ENCODE measurements around the gene RAD21L1. TPM values are rescaled to one million over a fixed set of nuclear protein-coding genes. Genes with fewer than 3 reads are reported as not detected.

RAD21L1 gene
- total and polyA plus RNA-seq, 11 donors, result not detected

DNA sequence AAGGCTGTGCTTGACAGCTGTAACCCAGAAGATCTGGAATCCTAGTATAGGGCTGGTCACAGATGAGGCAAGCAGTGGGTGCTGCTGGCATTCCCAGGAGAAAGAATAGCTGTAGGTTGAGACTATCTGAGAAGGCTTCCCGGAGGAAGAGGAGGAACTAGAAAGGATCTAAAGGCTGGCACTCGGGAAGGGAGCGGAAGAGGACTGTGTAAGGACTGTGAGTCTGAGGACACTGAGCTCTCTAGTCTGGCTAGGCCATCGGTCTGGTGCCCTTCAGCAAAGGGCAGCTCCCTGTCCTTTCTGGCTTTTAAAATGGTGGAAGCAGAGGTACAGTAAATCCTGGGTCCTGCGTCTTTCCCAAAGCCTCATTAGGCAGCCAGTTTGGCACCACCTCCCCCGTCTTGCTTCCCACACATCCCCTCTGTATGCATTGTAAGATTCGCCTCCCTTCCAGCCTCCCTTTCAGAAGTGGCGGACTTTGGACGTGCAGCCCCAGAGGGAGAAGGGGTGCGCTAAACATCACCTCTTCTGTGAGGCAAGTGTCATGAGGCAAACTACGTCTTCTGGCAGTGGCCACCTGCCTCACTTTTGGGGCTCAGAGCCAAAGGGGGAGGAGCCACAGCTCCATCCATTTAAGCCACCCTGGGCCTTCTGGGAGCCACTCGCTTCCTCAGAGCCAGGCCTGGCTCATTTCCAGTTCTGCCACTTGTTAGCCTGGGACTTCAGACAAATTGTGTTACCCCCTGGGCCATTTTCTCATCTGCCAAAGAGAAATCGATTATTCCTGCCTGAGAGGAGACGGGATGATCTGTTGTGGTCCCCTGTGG is 48.9 kb downstream of the RAD21L1 start:
- DNase-seq, result no peak
- H3K27ac ChIP-seq, result no peak overlapping the region
- peaks cover 0 to 3% (median 0%) of the 10 kb centered on the region in 9 donors for H3K36me3 ChIP-seq
- no peaks in the 10 kb centered on the region for H3K9me3 ChIP-seq
- no peaks in the 10 kb centered on the region for H3K4me1 ChIP-seq
- no peak for TF ChIP-seq POLR2A (IDR thresholded peaks at IDR 0.05)
- TF ChIP-seq, protein P1, sequence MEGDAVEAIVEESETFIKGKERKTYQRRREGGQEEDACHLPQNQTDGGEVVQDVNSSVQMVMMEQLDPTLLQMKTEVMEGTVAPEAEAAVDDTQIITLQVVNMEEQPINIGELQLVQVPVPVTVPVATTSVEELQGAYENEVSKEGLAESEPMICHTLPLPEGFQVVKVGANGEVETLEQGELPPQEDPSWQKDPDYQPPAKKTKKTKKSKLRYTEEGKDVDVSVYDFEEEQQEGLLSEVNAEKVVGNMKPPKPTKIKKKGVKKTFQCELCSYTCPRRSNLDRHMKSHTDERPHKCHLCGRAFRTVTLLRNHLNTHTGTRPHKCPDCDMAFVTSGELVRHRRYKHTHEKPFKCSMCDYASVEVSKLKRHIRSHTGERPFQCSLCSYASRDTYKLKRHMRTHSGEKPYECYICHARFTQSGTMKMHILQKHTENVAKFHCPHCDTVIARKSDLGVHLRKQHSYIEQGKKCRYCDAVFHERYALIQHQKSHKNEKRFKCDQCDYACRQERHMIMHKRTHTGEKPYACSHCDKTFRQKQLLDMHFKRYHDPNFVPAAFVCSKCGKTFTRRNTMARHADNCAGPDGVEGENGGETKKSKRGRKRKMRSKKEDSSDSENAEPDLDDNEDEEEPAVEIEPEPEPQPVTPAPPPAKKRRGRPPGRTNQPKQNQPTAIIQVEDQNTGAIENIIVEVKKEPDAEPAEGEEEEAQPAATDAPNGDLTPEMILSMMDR (IDR thresholded peaks at IDR 0.05), result no peak
- intact Hi-C loops (cut with DNase I), result no loop called here
- 88 to 92% (median 89%) methylated on average over 14 of the region's 14 CpGs for WGBS, 4 donors
- peak in 3 of 4 donors; percentile 32 to 35 (median 33) for ATAC-seq
- no peak overlapping the region for H3K4me3 ChIP-seq
- H3K27me3 ChIP-seq, result no peaks in the 10 kb centered on the region

DNA sequence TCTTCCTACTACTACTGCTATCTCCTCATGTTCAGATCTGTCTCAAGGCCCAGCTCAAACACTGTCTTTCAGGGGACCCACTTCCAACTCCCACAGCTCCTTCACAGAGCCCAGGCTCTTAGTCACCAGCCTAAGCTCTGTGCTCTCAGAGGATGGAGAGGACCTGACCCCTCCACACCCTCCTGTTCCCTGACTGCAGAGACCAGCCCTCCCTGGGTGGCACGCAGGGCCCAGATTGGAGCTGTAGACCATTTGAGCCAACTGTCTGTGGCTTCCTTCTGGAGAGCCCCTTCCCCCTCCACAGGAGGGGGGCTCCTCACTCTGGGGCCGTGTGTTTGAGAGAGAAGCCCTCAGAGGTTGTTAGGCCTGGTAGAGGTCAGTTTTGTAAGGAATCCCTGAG is 50.1 kb downstream of the RAD21L1 start:
- H3K4me1 ChIP-seq, result peaks cover 0 to 7% (median 0%) of the 10 kb centered on the region in 12 donors
- H3K27me3 ChIP-seq, result no peaks in the 10 kb centered on the region
- no peak overlapping the region for H3K4me3 ChIP-seq
- ATAC-seq, result no peak
- 84 to 100% (median 88%) methylated on average over 1 to 2 of the region's 2 CpGs for WGBS, 4 donors
- H3K27ac ChIP-seq, result no peak overlapping the region
- no peak for TF ChIP-seq POLR2A (IDR thresholded peaks at IDR 0.05)
- TF ChIP-seq, protein P1 (IDR thresholded peaks at IDR 0.05), result no peak
- intact Hi-C loops (cut with DNase I), result no loop called here
- peaks cover 0 to 2% (median 0%) of the 10 kb centered on the region in 9 donors for H3K36me3 ChIP-seq
- no peaks in the 10 kb centered on the region for H3K9me3 ChIP-seq
- DNase-seq, result no peak

DNA sequence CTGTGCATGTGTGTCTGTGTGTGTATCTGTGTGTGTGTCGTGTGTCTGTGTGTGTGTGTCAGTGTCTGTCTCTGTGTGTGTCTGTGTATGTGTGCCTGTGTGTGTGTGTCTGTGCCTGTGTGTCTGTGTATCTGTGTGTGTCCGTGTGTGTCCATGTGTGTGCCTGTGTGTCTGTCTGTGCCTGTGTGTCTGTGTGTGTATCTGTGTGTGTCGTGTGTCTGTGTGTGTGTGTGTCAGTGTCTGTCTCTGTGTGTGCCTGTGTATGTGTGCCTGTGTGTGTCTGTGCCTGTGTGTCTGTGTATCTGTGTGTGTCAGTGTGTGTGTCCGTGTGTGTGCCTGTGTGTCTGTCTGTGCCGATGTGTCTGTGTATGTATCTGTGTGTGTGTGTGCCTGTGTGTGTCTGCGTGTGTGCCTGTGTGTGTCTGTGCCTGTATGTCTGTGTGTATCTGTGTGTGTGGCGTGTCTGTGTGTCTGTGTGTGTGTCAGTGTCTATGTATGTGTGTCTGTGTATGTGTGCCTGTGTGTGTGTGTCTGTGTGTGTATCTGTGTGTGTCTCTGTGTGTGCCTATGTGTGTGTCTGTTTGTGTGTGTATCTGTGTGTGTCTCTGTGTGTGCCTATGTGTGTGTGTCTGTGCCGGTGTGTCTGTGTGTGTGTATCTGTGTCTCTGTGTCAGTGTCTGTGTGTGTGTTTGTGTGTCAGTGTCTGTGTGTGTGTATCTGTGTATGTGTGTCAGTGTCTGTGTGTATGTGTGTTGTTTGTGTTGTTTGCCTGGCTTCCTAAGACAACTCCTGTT is 51.9 kb downstream of the RAD21L1 start:
- Histone ChIP-seq H3K9me3 (no peaks in the 10 kb centered on the region), H3K27me3 (no peaks in the 10 kb centered on the region), H3K4me1 (peaks cover 0 to 16% (median 4%) of the 10 kb centered on the region in 12 donors), H3K27ac (no peak overlapping the region), H3K4me3 (no peak overlapping the region), H3K36me3 (no peaks in the 10 kb centered on the region)
- DNase-seq, result no peak
- WGBS, 4 donors, result 86 to 94% (median 92%) methylated on average over 7 to 8 of the region's 8 CpGs
- intact Hi-C loops (cut with DNase I), result no loop called here
- ATAC-seq, result no peak
- TF ChIP-seq POLR2A (IDR thresholded peaks at IDR 0.05), result no peak
- TF ChIP-seq, protein P1 (IDR thresholded peaks at IDR 0.05), result no peak

DNA sequence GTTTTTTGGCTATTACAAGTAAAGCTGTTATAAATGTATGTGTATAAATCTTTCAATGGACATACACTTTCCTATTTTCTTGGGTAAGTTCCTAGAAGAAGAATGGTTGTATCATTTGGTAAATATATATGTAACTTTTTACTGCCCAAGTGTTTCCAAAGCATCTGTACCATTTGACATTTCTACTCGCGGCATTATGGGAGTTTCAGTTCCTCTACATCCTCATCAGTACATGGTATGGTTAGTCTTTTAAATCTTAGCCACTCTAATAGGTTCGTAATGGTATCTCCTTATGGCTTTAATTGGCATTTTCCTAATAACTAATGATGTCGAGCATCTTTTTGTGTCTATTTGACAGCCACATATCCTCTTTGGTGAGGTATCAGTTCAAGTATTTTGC is 53.1 kb downstream of the RAD21L1 start:
- no peaks in the 10 kb centered on the region for H3K27me3 ChIP-seq
- TF ChIP-seq POLR2A (IDR thresholded peaks at IDR 0.05), result no peak
- TF ChIP-seq, protein P1 (IDR thresholded peaks at IDR 0.05), result no peak
- H3K27ac ChIP-seq, result no peak overlapping the region
- no peaks in the 10 kb centered on the region for H3K9me3 ChIP-seq
- H3K4me3 ChIP-seq, result no peak overlapping the region
- no peak for ATAC-seq
- H3K36me3 ChIP-seq, result no peaks in the 10 kb centered on the region
- H3K4me1 ChIP-seq, result peaks cover 0 to 16% (median 4%) of the 10 kb centered on the region in 12 donors
- no peak for DNase-seq
- intact Hi-C loops (cut with DNase I), result no loop called here
- 92 to 94% (median 94%) methylated on average over 4 of the region's 4 CpGs for WGBS, 4 donors
